Hepatic stellate cell (primary cell): ENCODE data around the gene KEL.

ENCODE experiments used
- DNase-seq: peaks from one replicate; pipeline ENCODE4 v3.0.0; 2011; ENCODE audit warnings: low spot score

Gene KEL

GRCh38 chr7:142898377-142899170, 63.6 kb downstream of the KEL start:
- no peak for DNase-seq

DNA sequence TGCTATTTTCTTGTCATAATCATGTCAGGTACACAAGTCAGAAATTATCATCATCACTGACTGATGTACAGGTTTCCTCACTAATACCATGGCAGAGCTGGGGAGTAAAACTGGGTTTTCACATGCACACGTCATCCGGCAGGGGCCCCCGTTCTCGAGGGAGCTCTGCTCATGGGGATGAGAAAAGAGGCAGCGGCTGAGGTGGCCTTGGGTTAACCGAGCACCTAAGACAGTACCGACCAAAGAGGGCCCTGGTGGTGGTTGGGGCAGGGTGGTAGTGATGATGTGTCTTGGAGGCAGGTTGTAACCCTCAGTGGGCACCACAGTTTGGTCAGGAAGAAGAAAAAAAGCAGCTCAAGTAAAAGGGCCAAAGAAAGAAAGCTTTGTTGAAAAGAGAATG, 64.5 kb downstream of the KEL start:
- no peak for DNase-seq

- no peak for DNase-seq
Measured at GRCh38 chr7:142896741-142897379, 65.3 kb downstream of the KEL start.

DNA sequence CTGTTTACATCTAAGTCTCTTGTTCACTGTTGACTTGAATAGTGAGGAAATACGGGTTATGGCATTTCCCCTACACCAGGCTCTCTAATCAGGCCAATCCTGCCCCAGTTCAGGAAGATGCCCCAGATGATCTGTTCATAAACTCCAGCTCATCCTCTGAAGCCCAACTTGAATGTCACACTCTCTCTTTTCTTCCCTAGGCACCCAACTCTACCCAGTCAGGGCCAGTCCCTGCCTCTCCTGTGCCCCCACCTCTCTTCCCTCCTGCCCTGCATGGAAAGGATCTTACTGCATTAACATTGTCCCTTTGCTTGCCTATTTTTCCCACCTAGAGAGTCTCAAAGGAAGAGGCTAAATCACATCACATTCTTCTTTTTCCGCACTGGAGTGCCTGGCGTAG, 66.0 kb downstream of the KEL start:
- no peak for DNase-seq

- DNase-seq, result no peak
Measured at GRCh38 chr7:142894985-142895593, 67.1 kb downstream of the KEL start.

DNA sequence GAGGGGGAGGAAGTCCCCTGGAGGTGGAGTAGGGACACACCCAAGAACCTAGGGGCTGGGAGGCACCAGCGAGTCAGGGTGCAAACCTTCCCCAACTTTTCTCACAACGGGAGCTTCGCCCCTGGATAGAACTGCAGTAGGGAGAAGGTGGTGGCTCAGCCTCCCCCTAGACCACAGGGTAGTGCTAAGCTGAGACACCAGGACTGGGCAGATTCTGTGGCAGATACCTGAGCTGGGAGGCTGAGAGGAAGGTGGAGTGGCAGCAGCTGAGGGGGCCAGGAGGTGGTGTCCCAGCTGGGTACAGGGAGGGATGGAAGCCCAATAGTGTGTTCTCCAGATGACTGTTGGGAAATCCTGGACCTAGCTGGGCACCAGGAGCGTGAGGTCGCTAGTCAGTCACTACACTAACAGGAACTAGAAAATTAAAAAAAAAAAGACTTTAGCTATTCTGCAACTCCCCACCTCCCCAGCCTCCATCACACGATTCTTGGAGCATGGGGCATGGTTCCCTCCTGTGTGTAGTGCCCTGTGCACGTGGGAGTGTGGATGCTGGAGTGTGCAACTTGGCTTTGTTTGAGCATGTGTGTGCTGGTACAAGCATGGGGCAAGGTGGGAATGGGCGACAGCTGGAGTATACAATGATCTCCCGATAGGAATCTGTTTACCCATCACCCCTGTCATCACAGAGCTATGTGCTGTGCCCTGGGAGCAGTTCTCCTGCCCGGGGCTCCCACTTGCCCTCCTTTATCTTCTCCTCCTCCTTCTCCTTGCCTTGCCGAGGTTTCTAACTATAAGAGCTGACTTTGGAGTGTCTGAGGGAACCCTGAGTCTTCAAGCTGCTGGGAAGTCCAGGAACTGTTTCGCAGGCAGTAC, 67.8 kb downstream of the KEL start:
- DNase-seq, result no peak

GRCh38 chr7:142892951-142893350, 69.2 kb downstream of the KEL start:
- no peak for DNase-seq

GRCh38 chr7:142891490-142892082, 70.6 kb downstream of the KEL start:
- DNase-seq, result no peak
